GM12874 (cell line): Measurements from ENCODE around the gene CCDC57.

ENCODE experiments used
- TF ChIP-seq, protein P1 (sequence below): IDR thresholded peaks from 2 replicates; pipeline ENCODE4 v1.5.1; 2011; ENCODE audit warnings: low read depth, mild to moderate bottlenecking, control low read depth, low read length, moderate library complexity; ENCODE audit not compliant: insufficient read depth

The CCDC57 gene

GRCh38 chr17:82056729-82057621 lies 155.7 kb downstream of the CCDC57 start:
- TF ChIP-seq, protein P1, sequence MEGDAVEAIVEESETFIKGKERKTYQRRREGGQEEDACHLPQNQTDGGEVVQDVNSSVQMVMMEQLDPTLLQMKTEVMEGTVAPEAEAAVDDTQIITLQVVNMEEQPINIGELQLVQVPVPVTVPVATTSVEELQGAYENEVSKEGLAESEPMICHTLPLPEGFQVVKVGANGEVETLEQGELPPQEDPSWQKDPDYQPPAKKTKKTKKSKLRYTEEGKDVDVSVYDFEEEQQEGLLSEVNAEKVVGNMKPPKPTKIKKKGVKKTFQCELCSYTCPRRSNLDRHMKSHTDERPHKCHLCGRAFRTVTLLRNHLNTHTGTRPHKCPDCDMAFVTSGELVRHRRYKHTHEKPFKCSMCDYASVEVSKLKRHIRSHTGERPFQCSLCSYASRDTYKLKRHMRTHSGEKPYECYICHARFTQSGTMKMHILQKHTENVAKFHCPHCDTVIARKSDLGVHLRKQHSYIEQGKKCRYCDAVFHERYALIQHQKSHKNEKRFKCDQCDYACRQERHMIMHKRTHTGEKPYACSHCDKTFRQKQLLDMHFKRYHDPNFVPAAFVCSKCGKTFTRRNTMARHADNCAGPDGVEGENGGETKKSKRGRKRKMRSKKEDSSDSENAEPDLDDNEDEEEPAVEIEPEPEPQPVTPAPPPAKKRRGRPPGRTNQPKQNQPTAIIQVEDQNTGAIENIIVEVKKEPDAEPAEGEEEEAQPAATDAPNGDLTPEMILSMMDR, result no peak

- TF ChIP-seq, protein P1, result no peak
Measured at GRCh38 chr17:82055965-82056728, 156.5 kb downstream of the CCDC57 start.

DNA sequence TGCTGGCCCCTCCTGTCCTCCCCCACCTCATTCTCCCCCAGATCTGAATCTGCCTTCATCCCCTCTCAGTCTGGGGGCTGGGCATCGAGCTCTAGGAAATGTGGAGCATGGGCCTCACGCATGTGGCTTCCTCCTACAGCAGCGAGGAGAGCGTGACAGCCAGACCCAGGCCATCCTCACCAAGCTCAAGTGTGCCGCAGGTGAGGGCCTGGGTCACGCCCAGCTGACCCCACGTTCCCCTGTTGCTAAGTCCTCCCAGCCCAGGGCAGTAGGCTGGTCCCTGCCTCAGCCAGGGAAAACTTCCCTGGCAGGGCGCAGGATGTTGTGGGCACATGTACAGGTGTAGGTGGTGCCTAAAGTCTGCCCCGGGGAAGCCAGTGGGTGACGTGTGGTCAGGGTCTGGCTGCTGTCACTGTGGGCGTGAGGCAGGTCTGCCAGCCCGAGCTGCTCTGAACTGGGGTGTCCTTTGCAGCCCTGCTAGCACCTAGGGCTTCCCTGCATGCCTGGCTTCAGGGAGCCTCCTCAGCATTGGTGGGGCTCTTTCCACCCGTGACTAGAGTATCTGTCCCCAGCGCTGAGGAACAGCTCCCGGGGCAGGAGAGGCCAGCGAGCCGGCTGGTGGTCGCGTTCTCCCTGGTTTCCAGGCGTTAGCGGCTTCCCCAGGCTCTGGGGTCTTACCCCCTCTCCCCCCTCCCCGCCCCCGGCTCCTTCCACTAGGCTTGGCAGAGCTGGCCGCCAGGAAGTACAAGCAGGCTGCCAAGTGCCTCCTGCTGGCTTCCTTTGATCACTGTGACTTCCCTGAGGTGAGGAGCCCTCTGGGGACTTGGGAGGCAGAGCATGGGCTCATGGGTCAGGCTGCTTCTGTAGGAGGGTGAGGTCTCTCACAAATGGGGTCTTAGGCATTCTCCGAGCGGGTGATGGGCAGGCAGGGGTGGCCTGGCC lies 157.3 kb downstream of the CCDC57 start:
- TF ChIP-seq, protein P1, result no peak

GRCh38 chr17:82054351-82055022 lies 158.2 kb downstream of the CCDC57 start:
- TF ChIP-seq, protein P1, result no peak

- TF ChIP-seq, protein P1, result no peak
Measured at GRCh38 chr17:82053556-82054263, 158.9 kb downstream of the CCDC57 start.

- TF ChIP-seq, protein P1, result no peak
Measured at GRCh38 chr17:82053130-82053529, 159.5 kb downstream of the CCDC57 start.
